SK-N-MC (cell line): Measurements from ENCODE around the gene POU6F2.

Experiments
- DNase-seq: peaks from one replicate; pipeline ENCODE4 v3.0.0-alpha.2; 2011; ENCODE audit warnings: low read depth, low spot score
- H3K27ac ChIP-seq: fragments of 200-600 bp; sonication (generic); 2 replicates; pipeline ENCODE4 v1.5.1; 2016; ENCODE audit warnings: mixed run types
- H3K36me3 ChIP-seq: fragments of 200-600 bp; sonication (generic); 2 replicates; pipeline ENCODE4 v1.6.1; 2017; ENCODE audit warnings: antibody characterized with exemption, low read length, mixed read lengths; ENCODE audit not compliant: insufficient read depth
- H3K4me3 ChIP-seq: fragments of 200-600 bp; sonication (generic); 2 replicates; pipeline ENCODE4 v1.5.1; 2016
- H3K9ac ChIP-seq: fragments of 200-600 bp; sonication (generic); 2 replicates; pipeline ENCODE4 v1.8.0; 2017; ENCODE audit warnings: mixed run types, mixed read lengths; ENCODE audit not compliant: insufficient read length
- H3K9me3 ChIP-seq: fragments of 200-600 bp; sonication (generic); 2 replicates; pipeline ENCODE4 v1.6.1; 2017; ENCODE audit warnings: low read depth, mild to moderate bottlenecking, antibody characterized with exemption, low read length, moderate library complexity, mixed read lengths
- EZH2 ChIP-seq: fragments of 200-600 bp; sonication (generic); IDR thresholded peaks from one replicate; pipeline ENCODE4 v1.6.1; 2017; ENCODE audit warnings: antibody characterized with exemption
- FOXP2 ChIP-seq: optimal IDR thresholded peaks from 2 replicates; pipeline ENCODE3; 2011; ENCODE audit warnings: mild to moderate bottlenecking, moderate library complexity; ENCODE audit not compliant: insufficient read depth; ENCODE audit errors: extremely low read length, control extremely low read depth
- POLR2AphosphoS5 ChIP-seq: IDR thresholded peaks from 2 replicates; pipeline ENCODE4 v1.6.1; 2012; ENCODE audit warnings: mild to moderate bottlenecking, low read depth, low read length, borderline replicate concordance

The POU6F2 gene

GRCh38 chr7:39515534-39516228 lies 538.0 kb downstream of the POU6F2 start:
- H3K9ac ChIP-seq: no peak overlapping the region
- TF ChIP-seq FOXP2: no peak
- TF ChIP-seq POLR2AphosphoS5: no peak
- TF ChIP-seq EZH2: no peak
- no peak for DNase-seq
- H3K9me3 ChIP-seq: no peaks in the 10 kb centered on the region
- H3K27ac ChIP-seq: no peak overlapping the region
- no peak overlapping the region for H3K4me3 ChIP-seq
- no peaks in the 10 kb centered on the region for H3K36me3 ChIP-seq

- no peaks in the 10 kb centered on the region for H3K36me3 ChIP-seq
- DNase-seq: no peak
- TF ChIP-seq FOXP2: no peak
- TF ChIP-seq EZH2: no peak
- TF ChIP-seq POLR2AphosphoS5: no peak
Measured at GRCh38 chr7:39516498-39516897, 538.8 kb downstream of the POU6F2 start.

DNA sequence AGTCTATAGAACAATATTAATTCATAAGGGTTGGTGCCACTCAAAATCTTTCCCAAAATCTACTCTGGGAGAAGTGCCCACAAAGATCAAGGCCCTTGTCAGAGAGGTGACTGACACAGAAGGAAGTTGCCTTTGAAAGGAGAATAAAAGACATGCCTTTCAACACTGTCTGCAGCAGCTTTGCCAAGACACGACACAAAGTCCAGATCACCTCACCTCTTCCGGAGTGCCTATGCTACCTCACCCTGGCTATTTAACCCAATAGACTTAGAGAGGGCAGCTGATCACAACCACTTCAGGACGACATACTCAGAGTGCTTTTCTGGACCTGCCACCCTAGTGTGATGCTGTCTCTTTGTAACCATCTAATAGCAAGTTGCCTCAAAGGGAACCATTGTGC lies 539.5 kb downstream of the POU6F2 start:
- TF ChIP-seq EZH2: no peak
- no peak for TF ChIP-seq POLR2AphosphoS5
- TF ChIP-seq FOXP2: no peak
- H3K9ac ChIP-seq: no peak overlapping the region
- no peak overlapping the region for H3K27ac ChIP-seq
- H3K9me3 ChIP-seq: no peaks in the 10 kb centered on the region
- no peaks in the 10 kb centered on the region for H3K36me3 ChIP-seq
- no peak for DNase-seq
- no peak overlapping the region for H3K4me3 ChIP-seq

More at GRCh38 chr7:39516498-39516897, 538.8 kb downstream of the POU6F2 start:
- Histone ChIP-seq H3K9me3 (no peaks in the 10 kb centered on the region), H3K27ac (no peak overlapping the region), H3K9ac (no peak overlapping the region), H3K4me3 (no peak overlapping the region)
